ENCODE measurements around the gene FNIP1.
"Not testable (repeated sequence)": the region's sequence is repeated elsewhere in the genome, so short reads cannot be mapped to it uniquely, and the experiment has no call there.

The FNIP1 gene

DNA sequence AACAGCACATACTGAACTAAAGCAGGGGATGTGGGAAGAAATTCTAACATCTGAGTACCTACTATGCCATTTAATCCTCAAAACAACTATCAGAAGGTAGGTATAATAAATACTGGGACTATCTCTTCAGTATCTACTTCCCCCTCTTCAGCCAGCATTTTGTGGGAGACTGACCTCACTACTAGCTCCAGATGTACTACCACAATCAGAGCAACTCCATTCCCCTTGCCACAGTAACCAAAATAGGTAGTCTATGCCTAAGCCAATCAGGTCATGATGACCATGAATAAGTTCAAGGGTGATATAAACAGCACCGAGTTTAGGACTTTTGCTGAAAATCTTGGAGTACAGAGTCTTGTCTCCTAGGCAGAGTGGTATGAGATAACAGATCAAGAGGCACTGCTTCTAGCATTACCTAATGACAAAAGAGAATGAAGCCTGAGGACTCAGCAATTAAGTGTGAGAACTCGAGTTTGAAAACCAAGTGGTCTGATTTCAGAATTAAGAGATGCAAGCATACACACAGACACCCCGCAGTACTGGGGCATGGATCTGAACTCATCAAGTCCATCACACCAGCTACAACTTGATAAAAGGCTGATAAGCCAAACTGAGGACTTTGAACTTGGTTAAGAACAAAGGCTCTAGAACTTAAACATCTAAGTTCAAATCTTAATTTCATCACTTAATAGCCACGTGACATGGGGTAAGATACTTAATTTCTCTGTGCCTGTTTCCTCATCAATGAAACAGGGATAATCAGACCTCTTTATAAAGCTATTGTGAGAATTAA is 9.7 kb downstream of the FNIP1 start:
- DNase-seq, result no peak

DNA sequence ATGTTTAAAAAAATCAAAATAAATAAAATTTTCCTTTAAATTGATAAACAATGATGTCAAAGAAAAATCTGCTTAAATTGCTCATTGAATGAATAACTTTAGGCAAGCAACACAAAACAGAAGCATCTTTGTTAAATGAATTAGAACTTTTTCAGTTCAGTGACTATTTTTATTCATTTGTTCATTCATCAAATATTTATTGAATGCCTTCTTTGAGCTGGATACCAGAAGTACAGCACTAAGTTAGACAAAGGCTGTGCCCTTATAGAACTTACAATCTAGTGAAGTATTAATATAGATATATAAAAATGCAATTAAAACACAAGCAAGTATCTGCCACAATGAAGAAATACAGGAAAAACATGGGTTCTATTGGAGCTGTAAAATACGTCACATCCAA is 10.8 kb downstream of the FNIP1 start:
- DNase-seq, result no peak

DNA sequence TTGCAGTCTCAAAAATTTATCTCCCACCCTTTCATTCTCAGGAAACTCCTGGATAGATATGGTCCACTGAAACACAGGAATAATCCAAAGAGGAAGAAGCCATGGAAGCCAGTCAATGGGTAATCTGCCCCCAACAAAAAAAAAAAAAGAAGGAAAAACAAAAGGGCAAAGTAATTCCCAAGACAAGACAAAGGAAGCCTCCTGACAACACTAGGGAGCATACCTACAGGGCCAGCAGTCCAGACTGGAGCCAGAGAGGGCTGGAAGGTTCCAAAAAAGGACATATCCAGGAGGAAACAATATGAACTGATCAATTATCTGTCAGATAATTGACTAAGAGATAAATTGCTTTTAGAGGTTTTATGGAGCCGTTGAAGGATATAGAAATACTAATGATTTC is 12.9 kb downstream of the FNIP1 start:
- no peak for DNase-seq

DNA sequence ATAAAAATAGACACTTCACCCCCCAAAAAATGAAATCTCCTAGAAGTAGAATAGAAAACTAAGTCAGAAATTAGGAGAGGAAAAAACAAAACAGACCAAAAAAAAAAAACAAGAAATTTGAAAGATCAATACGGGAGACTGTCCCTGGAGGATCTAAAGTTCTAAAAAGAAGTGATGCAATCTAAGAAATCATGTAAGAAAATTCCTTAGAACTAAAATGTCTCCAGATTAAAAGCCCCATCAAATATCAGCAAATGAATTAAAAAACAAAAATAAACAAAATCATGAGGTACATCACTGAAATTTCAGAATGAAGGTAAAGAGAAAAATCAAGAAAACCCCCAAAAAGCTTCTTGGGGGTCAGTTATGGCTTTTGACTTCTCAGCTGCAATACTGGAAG is 13.5 kb downstream of the FNIP1 start:
- DNase-seq, result no peak

DNA sequence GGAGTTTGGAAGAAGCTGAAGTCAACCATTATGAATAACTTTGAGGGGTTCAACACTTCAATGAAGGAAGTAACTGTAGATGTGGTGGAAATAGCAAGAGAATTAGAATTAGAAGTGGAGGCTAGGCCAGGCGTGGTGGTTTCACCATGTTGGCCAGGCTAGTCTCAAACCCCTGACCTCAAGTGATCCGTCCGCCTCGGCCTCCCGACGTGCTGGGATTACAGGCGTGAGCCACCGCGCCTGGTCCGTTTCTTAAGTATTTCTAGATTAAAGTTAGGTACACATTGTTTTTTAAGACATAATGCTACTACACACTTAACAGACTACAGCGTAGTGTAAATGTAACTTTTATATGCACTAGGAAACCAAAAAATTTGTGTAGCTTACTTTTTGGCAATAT is 14.1 kb downstream of the FNIP1 start:
- DNase-seq, result no peak

DNA sequence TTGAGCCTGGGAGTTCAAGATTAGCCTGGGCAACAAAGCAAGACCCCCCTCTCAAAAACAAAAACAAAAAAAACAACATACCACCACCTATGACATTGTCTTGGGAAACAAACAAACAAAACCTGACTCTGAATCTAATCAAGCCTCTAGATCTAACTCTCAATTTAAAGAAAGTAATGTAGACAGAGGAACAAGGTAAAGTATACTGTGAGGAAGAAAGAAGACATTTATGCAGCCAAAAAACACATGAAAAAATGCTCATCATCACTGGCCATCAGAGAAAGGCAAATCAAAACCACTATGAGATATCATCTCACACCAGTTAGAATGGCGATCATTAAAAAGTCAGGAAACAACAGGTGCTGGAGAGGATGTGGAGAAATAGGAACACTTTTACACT is 18.7 kb downstream of the FNIP1 start:
- DNase-seq, result not testable (repeated sequence)

DNA sequence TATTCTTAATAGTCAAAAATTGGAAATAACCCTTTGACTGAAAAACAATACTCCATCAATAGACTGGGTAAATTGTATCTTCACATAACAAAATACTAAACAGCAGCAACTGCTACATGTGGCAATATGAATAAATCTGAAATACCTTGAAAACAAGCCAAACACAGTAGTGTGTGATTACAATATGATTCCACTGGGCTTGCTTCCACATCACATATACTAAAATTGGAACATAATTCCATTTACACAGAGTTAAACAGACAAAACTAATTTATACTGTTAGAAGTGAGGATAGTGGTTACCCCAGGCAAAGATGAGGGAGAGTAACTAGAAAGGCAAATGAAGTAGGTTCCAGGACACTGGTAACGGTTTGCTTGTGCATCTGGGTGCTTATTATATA is 20.4 kb downstream of the FNIP1 start:
- DNase-seq, result no peak

DNA sequence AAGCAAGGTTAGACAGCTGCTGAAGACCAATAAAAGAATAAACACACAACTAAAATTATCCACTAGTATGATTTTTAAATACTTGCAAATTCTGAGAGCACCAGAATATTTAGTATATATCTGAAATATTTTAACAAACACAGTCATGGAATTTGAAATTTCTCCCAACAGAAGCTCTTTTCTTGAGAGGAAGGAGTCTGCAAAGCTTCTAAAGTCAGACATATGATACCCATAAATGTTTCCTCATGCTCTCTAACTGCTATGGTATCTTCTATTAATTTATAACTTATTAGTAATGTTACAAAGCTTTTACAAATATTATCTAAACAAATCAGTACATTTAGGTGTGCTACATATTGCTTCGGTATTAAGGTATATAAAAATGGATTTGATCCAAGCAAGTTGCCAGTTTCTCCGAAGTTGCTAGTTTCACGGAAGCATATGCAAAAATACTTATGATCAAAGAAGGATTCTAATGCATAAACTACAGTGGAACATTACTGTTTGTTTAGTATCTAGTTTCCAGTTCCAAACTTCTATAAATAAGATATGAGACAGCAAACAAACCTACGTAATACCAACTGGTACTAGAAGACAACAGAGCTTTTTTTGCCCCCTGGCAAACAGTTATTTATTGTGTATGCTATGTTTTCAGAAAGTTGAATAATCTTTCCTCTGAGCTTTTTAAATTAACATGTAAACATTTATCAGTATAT is 22.0 kb downstream of the FNIP1 start:
- peak; percentile 85 for DNase-seq

DNA sequence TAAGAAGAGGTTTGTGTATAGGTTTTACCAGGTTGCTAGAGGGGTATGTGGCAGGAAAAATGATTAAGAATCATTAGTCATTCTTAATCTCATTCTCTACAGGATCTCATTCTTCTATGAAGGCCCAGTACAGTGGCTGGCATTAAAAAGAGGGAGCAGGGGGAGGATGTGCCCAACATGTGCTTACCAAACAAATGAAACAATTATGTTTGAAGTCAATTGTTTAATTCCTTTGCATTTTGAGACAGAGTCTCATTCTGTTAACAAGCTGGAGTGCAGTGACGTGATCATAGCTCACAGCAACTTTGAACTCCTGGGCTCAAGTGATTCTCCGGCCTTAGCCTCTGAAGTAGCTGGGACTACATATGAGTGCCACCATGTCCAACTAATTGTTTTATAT is 23.0 kb downstream of the FNIP1 start:
- no peak for DNase-seq

DNA sequence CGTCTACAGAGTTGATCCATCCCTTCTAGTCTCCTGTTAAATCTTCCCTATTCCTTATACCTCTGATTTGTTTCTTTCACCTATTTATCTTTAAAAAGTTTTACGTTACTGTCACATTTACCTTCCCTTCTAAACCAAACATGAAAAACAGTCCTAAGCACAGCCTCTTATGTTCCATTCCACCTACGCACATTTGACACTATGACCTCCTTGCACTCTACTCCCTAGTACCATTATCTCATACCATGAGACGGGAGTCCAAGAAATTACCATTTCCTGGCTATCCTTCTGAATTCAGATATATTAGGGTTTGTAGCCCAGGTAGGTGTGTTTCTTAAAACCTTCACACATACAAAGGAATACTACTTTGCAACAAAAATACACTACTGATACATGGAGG is 25.1 kb downstream of the FNIP1 start:
- no peak for DNase-seq

DNA sequence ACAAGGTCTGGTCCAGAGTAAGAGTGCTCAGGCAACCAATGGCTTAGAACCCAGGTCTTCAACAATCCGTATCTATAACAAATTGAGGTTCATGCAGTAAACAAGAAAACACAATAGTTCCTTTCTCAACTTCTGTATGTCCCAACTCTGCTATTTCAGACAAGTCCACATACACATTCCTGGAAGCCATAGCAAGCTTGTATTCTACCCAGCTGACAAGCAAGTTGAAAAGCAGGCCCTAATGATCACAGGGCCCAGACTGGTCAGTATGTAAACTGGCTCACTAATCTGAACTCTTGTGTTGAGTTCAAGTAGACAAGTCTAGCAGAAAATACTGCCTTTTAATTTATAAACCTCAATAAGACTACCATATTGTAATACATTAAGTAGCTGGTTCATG is 26.9 kb downstream of the FNIP1 start:
- DNase-seq, result no peak

DNA sequence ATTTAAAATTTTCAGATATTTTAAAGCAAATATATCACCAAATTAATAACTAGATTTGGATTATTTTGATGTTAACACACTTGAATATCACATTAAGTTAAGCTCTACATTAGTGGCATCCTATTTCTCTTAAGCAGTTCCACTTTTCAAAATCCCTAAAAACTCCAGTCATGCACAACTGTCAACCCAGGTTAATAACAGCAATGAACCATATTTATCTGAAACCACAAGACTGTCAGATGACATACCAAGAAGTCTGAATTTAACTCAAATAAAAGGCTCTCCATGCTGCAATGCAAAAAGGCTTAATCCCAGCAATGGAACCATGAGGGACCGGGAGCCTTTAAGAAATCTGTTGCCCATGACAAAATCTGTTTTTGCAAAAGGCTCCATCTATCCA is 27.5 kb downstream of the FNIP1 start:
- no peak for DNase-seq

DNA sequence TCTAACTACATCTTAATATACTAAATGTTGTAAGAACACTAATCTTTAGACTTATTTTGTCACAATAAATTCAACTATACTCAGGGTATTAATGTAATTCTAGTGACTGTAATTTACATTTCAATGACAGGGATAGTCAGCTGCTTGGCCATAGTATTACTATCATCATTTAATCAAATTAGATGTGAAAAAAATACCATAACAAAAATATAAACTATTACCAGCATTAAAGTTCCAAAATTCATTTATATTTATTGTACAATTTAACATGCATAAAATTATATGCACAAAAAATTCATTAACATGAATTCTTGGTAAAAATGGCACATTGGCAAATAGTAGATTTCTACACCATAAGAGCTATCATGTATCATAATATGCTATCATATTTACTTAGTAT is 28.9 kb downstream of the FNIP1 start:
- DNase-seq, result no peak

DNA sequence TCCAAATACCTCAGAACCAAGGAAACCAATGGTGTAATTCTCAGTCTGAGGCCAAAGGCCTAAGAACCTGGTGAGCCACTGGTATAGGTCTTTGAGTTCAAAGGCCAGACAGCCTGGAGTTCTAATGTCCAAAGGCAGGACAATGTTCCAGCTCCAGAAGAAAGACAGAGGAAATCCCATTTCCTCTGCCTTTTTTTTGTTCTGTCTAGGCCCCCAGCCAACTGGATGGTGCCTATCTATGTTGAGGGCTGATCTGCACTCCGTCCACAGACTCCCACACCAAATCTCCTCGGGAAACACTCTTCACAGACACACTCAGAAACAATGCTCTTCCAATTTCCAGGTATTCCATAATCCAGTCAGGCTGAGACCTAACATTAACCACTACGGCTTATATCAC is 30.1 kb downstream of the FNIP1 start:
- DNase-seq, result no peak

DNA sequence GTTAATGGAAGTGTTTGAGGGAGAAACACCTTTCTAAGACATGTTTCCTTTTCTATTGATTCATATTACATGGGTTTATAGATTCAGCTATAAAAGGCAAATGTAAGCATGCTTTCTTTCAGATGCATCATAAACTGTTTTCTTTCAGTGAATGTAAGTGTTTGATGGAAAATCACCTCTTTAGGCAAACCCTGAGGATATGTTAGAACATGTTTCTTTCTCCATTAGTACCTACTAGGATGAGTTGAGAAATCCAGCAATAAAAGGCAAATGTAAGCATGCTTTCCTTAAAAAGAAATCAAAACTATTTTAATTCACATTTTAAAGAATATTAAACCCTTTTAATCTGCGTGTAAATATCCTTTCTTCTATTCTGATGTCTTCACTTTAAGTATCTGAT is 31.6 kb downstream of the FNIP1 start:
- DNase-seq, result no peak

DNA sequence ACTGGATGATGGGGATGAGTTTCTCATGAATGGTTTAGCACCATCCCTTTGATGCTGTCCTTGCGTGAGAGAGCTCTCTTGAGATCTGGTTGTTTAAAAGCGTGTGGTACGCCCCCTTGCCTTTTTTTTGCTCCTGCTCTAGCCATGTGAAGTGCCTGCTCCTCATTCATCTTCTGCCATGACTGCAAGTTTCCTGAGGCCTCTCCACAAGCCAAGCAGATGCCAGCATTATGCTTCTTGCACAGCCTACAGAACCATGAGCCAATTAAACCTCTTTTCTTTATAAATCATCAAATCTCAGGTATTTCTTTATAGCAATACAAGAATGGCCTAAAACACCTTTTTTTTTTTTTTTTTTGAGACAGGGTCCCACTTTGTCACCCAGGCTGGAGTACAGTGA is 32.8 kb downstream of the FNIP1 start:
- DNase-seq, result no peak

DNA sequence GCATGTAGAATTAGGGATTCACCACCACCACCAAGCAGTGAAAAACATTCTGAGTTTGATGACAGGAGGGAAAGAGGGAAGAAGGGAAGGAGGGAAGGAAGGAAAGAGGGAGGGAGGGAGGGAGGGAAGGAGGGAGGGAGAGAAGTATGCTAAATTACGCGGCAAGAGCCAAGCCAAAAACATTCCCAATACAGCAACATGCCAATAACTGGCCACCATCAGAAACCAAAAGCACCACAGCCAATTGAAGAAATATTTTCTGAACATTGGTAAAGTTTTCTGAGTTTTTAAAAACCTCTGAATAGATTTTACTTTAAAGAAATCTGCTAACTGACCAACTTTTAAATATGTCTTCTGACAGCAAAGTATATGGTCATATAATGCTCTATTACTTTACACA is 36.0 kb downstream of the FNIP1 start:
- DNase-seq, result no peak

DNA sequence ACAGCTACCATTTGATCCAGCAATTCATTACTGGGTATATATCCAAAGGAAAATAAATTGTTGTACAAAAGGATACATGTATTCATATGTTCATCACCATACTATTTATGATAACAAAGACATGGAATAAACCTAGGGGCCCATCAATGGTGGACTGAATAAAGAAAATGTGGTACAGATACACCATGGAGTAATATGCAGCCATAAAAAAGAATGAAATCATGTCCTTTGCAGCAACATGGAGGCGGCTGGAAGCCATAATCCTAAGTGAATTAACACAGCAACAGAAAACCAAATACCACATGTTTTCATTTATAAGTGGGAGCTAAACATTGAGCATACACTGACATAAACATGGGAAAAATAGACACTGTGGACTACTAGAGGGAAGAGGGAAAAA is 37.1 kb downstream of the FNIP1 start:
- DNase-seq, result no peak

DNA sequence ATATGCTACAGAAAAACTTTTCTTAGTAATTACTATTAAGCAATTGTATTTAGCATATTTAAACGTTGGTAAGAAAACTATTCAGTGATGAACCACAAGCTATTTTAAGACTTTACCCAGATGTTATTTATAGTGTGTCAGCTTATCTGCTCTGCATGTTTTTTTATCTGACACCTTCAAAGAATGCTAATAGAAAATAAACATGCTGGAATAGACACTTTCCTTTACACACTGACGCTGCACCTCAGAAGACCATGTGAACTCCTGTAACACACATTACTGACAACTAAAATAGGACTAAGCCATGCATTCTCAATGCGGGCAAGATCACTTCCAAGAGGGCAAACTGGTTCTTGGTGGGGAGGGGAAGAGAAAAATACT is 38.3 kb downstream of the FNIP1 start:
- DNase-seq, result no peak

DNA sequence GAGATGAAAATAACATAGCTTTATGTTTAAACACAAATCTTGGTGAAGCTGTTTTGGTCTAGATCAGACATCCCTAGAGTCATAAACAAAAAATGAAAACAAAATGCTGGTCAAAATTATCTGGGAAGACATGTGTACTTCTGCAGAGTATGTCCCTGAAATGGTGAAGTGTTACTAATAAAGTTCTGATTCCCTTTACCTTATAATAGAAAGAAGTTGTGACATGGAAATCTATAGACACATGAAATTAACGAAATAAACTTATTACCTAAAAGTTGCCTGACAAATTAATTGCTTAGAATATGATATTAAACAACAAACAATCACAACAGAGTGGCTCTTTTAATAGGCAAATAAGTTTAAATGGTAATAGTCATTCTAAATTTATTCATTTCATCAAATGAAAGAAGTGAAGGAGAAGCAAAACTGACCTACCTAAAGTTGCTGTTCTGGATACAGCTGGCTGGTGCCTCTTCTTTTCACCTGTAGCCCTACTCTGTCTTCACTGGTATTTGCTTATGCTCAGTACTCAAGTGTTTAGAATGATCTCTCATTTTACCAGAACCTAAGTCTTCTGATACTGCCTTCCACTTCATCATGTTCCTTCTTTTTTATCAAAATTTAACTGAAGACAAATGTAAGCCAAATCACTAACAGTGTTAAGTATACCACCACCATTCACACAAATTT is 38.8 kb downstream of the FNIP1 start:
- no peak for DNase-seq

DNA sequence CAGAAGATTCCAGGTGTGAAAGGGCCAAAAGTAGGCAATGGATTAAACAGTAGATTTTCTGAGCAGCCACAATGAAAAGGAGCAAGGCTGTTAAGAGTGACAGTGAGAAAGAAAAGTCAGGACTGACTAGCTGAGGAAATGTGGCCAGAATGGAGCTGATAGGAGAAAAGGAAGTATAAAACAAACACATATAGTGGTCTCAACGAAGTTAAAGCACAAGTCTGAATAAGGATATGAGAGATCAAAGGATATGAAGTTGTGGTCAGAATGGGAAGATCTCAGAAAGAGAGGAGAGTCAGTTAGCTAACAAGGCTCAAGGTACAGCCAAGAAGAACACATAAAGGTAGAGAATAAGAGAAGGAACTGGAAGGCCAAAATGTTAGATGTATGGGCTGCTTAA is 39.9 kb downstream of the FNIP1 start:
- no peak for DNase-seq

DNA sequence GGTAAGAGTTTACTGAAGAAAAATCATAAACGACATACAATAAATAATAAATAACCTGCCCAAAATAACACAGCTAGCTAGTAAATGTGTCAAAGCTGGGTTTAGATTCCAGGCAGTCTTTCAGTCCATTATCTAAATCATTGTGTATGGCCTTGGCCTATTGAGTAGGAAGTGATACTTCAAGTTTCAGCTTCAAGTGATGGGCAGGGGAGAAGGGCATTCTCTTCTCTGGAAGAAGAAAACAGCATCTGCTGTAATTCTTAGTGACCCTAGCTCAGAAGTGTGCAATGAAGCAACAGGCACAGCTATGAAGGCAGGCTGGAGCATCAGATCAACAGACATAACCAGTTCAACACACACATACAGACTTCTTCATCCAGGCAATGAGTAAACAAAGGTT is 42.5 kb downstream of the FNIP1 start:
- no peak for DNase-seq

DNA sequence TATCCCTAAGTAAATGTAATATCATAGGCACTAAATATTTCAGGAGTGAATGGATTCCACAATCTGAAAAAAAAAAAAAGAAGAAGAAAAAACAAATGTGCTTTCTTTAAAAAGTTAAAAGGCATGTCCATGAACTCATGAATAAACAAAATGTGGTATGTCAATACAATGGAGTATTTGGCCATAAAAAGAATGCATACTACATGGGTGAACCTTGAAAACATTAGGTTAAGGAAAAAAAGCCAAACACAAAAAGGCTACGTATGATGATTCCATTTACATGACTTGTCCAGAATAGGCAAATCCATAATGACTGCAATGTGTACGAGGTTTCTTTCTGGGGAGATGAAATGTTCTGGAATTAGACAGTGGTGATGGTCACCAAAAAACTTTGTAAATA is 45.3 kb downstream of the FNIP1 start:
- DNase-seq, result no peak

DNA sequence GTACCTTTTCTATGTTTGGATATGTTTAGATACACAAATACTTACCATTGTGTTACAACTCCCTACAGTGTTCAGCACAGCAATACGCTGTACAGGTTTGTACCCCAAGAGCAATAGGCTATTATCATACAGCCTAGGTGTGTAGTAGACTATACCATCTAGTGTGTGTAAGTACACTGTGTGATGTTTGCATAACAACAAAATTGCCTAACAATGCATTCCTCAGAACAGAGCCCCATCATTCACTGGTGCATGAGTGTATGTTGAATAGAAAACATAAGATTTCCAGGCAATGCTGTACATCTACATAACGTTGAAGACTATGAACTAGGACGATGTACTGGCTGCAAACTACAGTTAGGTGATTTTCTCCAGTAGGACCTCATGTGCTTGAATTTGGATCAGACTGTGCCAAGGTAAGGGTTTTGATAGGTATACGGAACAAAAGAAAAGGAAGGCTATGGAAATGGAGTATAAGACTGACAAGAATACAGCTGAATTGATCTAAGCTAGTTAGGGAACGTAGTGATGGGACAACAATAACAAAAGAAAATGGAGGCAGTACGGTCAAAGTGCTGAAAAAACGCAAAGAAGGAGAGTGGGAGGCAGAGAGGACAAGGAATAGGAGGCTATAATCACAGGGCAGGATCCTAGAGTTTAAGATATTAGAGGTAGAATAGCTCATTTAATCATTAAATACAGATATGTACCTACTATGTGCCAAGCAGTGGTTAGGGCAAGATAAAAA is 46.9 kb downstream of the FNIP1 start:
- no peak for DNase-seq

Measured in NCI-H526 treated with DMSO at 0.1 percent for 48 hours (cell line).